Measurements from ENCODE around the gene CTIF.

- TF ChIP-seq, protein P1, sequence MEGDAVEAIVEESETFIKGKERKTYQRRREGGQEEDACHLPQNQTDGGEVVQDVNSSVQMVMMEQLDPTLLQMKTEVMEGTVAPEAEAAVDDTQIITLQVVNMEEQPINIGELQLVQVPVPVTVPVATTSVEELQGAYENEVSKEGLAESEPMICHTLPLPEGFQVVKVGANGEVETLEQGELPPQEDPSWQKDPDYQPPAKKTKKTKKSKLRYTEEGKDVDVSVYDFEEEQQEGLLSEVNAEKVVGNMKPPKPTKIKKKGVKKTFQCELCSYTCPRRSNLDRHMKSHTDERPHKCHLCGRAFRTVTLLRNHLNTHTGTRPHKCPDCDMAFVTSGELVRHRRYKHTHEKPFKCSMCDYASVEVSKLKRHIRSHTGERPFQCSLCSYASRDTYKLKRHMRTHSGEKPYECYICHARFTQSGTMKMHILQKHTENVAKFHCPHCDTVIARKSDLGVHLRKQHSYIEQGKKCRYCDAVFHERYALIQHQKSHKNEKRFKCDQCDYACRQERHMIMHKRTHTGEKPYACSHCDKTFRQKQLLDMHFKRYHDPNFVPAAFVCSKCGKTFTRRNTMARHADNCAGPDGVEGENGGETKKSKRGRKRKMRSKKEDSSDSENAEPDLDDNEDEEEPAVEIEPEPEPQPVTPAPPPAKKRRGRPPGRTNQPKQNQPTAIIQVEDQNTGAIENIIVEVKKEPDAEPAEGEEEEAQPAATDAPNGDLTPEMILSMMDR (IDR thresholded peaks at IDR 0.05) = no peak
- TF ChIP-seq POLR2AphosphoS5 (IDR thresholded peaks at IDR 0.05; ENCODE audit: insufficient read depth in 1 of 2, low read depth in 1 of 2) = no peak
- TF ChIP-seq POLR2A (IDR thresholded peaks at IDR 0.05) = no peak
These were observed 337.2 kb downstream of the CTIF start for GRCh38 chr18:48875942-48876511.
